WTC11 (cell line): ENCODE data around the gene THSD4. TPM values are rescaled to one million over a fixed set of nuclear protein-coding genes. Genes with fewer than 3 reads are reported as not detected.

Source experiments
- ATAC-seq: fragments of 200-7000 bp; cut with Tn5 transposase; 2 replicates; pipeline ENCODE4 v1.10.0; 2021; ENCODE audit warnings: mild to moderate bottlenecking, moderate library complexity
- CTCF ChIA-PET: fragments of 300-600 bp; sonication (Branson Sonifier 250); formaldehyde crosslinking; loops from one replicate; lab custom pipeline; 2021; ENCODE audit warnings: antibody characterized with exemption; lab: Charles Lee
- POLR2A ChIA-PET: fragments of 350-600 bp; sonication (Branson Sonifier 250); formaldehyde crosslinking; loops from one replicate; lab custom pipeline; 2021; ENCODE audit warnings: antibody characterized with exemption; lab: Charles Lee
- DNase-seq: peaks from one replicate; pipeline ENCODE4 v3.0.0; 2021; ENCODE audit warnings: low spot score
- H3K27ac Mint-ChIP-seq: 2 replicates; pipeline ENCODE4 v1.8.0; 2021; ENCODE audit warnings: mixed read lengths
- H3K27me3 Mint-ChIP-seq: 2 replicates; pipeline ENCODE4 v1.8.0; 2021; ENCODE audit warnings: low read depth, mild to moderate bottlenecking, moderate library complexity, mixed read lengths
- H3K36me3 Mint-ChIP-seq: 2 replicates; pipeline ENCODE4 v1.8.0; 2021; ENCODE audit warnings: mixed read lengths
- H3K4me1 Mint-ChIP-seq: 2 replicates; pipeline ENCODE4 v1.8.0; 2022; ENCODE audit warnings: mixed read lengths
- H3K4me3 Mint-ChIP-seq: 2 replicates; pipeline ENCODE4 v1.8.0; 2021; ENCODE audit warnings: mild to moderate bottlenecking, moderate library complexity, mixed read lengths
- H3K9me3 Mint-ChIP-seq: 2 replicates; pipeline ENCODE4 v1.8.0; 2021; ENCODE audit warnings: mixed read lengths
- EMX1 ChIP-seq: fragments of 250-450 bp; sonication (Bioruptor Pico); IDR thresholded peaks from 2 replicates; pipeline ENCODE4 v1.8.0; 2021; ENCODE audit warnings: mild to moderate bottlenecking
- FOXK1 ChIP-seq: sonication (generic); formaldehyde crosslinking; IDR thresholded peaks from 2 replicates; pipeline ENCODE4 v1.8.0; 2022; ENCODE audit warnings: mild to moderate bottlenecking, moderate library complexity, missing genetic modification reagents
- FOXP1 ChIP-seq: sonication (generic); formaldehyde crosslinking; IDR thresholded peaks from 2 replicates; pipeline ENCODE4 v1.8.0; 2022; ENCODE audit warnings: missing genetic modification reagents, mild to moderate bottlenecking, moderate library complexity, borderline replicate concordance
- IRF2 ChIP-seq: sonication (generic); formaldehyde crosslinking; IDR thresholded peaks from 2 replicates; pipeline ENCODE4 v1.8.0; 2022; ENCODE audit warnings: low read depth, missing genetic modification reagents, borderline replicate concordance
- KAT7 ChIP-seq: sonication (generic); formaldehyde crosslinking; IDR thresholded peaks from 2 replicates; pipeline ENCODE4 v1.8.1; 2023; ENCODE audit warnings: missing genetic modification reagents, mild to moderate bottlenecking, borderline replicate concordance
- NFE2L1 ChIP-seq: sonication (generic); formaldehyde crosslinking; IDR thresholded peaks from 2 replicates; pipeline ENCODE4 v1.8.1; 2023; ENCODE audit warnings: missing genetic modification reagents
- NR1H2 ChIP-seq: sonication (generic); formaldehyde crosslinking; IDR thresholded peaks from 2 replicates; pipeline ENCODE4 v1.9.0; 2021; ENCODE audit warnings: mild to moderate bottlenecking, moderate library complexity, missing genetic modification reagents
- SMAD4 ChIP-seq: sonication (generic); formaldehyde crosslinking; IDR thresholded peaks from 2 replicates; pipeline ENCODE4 v1.8.0; 2022; ENCODE audit warnings: mild to moderate bottlenecking, missing genetic modification reagents
- TEAD1 ChIP-seq: sonication (generic); formaldehyde crosslinking; IDR thresholded peaks from 2 replicates; pipeline ENCODE4 v1.8.0; 2022; ENCODE audit warnings: mild to moderate bottlenecking, missing genetic modification reagents
- ZNF219 ChIP-seq: sonication (generic); formaldehyde crosslinking; IDR thresholded peaks from 2 replicates; pipeline ENCODE4 v1.8.0; 2023; ENCODE audit warnings: missing genetic modification reagents, mild to moderate bottlenecking, borderline replicate concordance
- total RNA-seq: library from RNA; stranded (reverse); gene quantifications from 3 replicates; pipeline ENCODE4 v1.2.3, GENCODE V29; 2021
- TF ChIP-seq, protein P1 (sequence below): fragments of 250-450 bp; sonication (Bioruptor Pico); IDR thresholded peaks from 2 replicates; pipeline ENCODE4 v1.9.0; 2021; ENCODE audit warnings: moderate library complexity, mild to moderate bottlenecking, inconsistent platforms, borderline replicate concordance
- TF ChIP-seq, protein P2 (sequence below): sonication (generic); formaldehyde crosslinking; IDR thresholded peaks from 2 replicates; pipeline ENCODE4 v1.8.1; 2022; ENCODE audit warnings: low read depth, missing genetic modification reagents, borderline replicate concordance
- TF ChIP-seq, protein P3 (sequence below): sonication (generic); formaldehyde crosslinking; IDR thresholded peaks from 2 replicates; pipeline ENCODE4 v1.8.0; 2023; ENCODE audit warnings: mild to moderate bottlenecking, missing genetic modification reagents
- TF ChIP-seq, protein P4 (sequence below): sonication (generic); formaldehyde crosslinking; IDR thresholded peaks from 2 replicates; pipeline ENCODE4 v1.8.1; 2022; ENCODE audit warnings: mild to moderate bottlenecking, missing genetic modification reagents, moderate library complexity, borderline replicate concordance
- TF ChIP-seq, protein P5 (sequence below): sonication (generic); formaldehyde crosslinking; IDR thresholded peaks from 2 replicates; pipeline ENCODE4 v1.8.1; 2022; ENCODE audit warnings: mild to moderate bottlenecking, moderate library complexity, missing genetic modification reagents

The THSD4 gene
- total RNA-seq, 1 experiment from 2014 or later: 7.8 TPM

DNA sequence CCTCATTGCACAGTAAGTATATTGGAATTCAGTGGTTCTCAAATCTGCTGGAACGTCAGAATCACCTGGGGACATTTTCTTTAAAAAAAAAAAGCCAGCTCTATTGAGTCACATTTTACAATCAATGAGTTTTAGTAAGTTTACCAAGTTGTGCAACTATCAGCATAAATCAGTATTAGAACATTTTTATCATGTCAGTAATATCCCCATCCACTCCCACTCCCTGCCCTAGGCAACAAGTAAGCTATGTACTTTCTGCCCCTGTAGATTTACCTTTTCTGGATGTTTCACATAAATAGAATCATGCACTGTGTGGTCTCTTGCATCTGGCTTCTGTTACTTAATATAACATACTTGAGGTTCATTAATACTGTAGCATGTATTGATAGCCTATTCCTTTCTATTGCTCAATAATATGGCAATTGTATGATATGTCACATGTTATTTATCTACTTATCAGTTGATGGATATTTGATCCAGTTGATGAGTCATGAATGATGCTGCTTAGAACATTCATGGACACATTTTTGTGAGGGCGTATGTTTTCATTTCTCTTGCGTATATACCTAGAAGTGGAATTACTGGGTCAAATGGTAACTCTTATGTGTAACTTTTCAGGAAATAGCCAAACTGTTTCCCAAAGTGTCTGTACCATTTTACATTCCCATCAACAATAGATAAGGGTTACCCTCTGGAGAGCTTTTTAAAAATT, 180.5 kb downstream of the THSD4 start:
- TF ChIP-seq KAT7 (CRISPR knock-in tag): no peak
- TF ChIP-seq NFE2L1 (CRISPR knock-in tag): no peak
- TF ChIP-seq IRF2 (CRISPR knock-in tag): no peak
- TF ChIP-seq, all 79 proteins: peak for 0
- no peak overlapping the region for H3K4me3 Mint-ChIP-seq
- no peaks in the 10 kb centered on the region for H3K27me3 Mint-ChIP-seq
- ChIA-PET POLR2A (no interaction called here), CTCF (no interaction called here)
- H3K36me3 Mint-ChIP-seq: no peaks in the 10 kb centered on the region
- no peak overlapping the region for H3K27ac Mint-ChIP-seq
- ATAC-seq: no peak
- no peaks in the 10 kb centered on the region for H3K4me1 Mint-ChIP-seq
- no peak for DNase-seq
- peaks cover 19% of the 10 kb centered on the region for H3K9me3 Mint-ChIP-seq

DNA sequence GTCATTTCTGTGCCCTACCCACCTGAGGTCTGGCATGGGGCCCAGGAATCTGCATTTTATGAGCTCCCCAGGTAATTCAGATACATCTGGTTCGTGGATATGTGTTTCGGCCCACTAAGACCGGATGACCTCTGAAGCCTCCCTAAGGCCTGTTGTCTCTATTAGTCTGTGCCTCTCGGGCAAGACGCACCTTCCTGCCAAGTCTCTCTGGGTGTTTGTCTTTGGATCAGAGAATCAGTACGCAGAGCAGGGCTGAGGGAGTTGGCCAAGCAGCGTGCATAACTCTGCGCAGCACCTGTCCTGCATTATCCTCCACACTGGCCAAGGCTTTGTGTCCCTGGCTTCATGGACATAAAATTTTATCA, 181.0 kb downstream of the THSD4 start:
- Mint-ChIP-seq H3K4me1 (no peaks in the 10 kb centered on the region), H3K27me3 (no peaks in the 10 kb centered on the region), H3K9me3 (peaks cover 19% of the 10 kb centered on the region), H3K36me3 (no peaks in the 10 kb centered on the region), H3K27ac (no peak overlapping the region), H3K4me3 (no peak overlapping the region)
- ChIA-PET POLR2A (no interaction called here), CTCF (no interaction called here)
- TF ChIP-seq, protein P1, sequence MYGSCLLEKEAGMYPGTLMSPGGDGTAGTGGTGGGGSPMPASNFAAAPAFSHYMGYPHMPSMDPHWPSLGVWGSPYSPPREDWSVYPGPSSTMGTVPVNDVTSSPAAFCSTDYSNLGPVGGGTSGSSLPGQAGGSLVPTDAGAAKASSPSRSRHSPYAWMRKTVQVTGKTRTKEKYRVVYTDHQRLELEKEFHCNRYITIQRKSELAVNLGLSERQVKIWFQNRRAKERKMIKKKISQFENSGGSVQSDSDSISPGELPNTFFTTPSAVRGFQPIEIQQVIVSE (CRISPR knock-in tag): no peak
- TF ChIP-seq SMAD4 (CRISPR knock-in tag) (no peak), TEAD1 (no peak), NFE2L1 (CRISPR knock-in tag) (no peak), FOXP1 (CRISPR knock-in tag) (no peak), ZNF219 (CRISPR knock-in tag) (no peak), NR1H2 (CRISPR knock-in tag) (no peak), FOXK1 (CRISPR knock-in tag) (no peak), EMX1 (CRISPR knock-in tag) (no peak)
- TF ChIP-seq, protein P2, sequence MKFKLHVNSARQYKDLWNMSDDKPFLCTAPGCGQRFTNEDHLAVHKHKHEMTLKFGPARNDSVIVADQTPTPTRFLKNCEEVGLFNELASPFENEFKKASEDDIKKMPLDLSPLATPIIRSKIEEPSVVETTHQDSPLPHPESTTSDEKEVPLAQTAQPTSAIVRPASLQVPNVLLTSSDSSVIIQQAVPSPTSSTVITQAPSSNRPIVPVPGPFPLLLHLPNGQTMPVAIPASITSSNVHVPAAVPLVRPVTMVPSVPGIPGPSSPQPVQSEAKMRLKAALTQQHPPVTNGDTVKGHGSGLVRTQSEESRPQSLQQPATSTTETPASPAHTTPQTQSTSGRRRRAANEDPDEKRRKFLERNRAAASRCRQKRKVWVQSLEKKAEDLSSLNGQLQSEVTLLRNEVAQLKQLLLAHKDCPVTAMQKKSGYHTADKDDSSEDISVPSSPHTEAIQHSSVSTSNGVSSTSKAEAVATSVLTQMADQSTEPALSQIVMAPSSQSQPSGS: no peak
- TF ChIP-seq, protein P3, sequence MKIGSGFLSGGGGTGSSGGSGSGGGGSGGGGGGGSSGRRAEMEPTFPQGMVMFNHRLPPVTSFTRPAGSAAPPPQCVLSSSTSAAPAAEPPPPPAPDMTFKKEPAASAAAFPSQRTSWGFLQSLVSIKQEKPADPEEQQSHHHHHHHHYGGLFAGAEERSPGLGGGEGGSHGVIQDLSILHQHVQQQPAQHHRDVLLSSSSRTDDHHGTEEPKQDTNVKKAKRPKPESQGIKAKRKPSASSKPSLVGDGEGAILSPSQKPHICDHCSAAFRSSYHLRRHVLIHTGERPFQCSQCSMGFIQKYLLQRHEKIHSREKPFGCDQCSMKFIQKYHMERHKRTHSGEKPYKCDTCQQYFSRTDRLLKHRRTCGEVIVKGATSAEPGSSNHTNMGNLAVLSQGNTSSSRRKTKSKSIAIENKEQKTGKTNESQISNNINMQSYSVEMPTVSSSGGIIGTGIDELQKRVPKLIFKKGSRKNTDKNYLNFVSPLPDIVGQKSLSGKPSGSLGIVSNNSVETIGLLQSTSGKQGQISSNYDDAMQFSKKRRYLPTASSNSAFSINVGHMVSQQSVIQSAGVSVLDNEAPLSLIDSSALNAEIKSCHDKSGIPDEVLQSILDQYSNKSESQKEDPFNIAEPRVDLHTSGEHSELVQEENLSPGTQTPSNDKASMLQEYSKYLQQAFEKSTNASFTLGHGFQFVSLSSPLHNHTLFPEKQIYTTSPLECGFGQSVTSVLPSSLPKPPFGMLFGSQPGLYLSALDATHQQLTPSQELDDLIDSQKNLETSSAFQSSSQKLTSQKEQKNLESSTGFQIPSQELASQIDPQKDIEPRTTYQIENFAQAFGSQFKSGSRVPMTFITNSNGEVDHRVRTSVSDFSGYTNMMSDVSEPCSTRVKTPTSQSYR (CRISPR knock-in tag): no peak
- TF ChIP-seq, protein P4, sequence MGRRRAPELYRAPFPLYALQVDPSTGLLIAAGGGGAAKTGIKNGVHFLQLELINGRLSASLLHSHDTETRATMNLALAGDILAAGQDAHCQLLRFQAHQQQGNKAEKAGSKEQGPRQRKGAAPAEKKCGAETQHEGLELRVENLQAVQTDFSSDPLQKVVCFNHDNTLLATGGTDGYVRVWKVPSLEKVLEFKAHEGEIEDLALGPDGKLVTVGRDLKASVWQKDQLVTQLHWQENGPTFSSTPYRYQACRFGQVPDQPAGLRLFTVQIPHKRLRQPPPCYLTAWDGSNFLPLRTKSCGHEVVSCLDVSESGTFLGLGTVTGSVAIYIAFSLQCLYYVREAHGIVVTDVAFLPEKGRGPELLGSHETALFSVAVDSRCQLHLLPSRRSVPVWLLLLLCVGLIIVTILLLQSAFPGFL (CRISPR knock-in tag): no peak
- TF ChIP-seq, protein P5, sequence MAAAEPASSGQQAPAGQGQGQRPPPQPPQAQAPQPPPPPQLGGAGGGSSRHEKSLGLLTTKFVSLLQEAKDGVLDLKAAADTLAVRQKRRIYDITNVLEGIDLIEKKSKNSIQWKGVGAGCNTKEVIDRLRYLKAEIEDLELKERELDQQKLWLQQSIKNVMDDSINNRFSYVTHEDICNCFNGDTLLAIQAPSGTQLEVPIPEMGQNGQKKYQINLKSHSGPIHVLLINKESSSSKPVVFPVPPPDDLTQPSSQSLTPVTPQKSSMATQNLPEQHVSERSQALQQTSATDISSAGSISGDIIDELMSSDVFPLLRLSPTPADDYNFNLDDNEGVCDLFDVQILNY (CRISPR knock-in tag): no peak
- ATAC-seq (no peak), DNase-seq (no peak)
